HG03108 (cell line): ENCODE data around the gene ELK4.

ENCODE experiments used
- ATAC-seq: cut with Tn5 transposase; IDR thresholded peaks from one replicate; pipeline ENCODE4 v1.9.1; 2021; ENCODE audit warnings: moderate library complexity; ENCODE audit not compliant: unreplicated experiment

Gene ELK4

GRCh38 chr1:205630651-205631009, 1.2 kb downstream of the ELK4 start:
- ATAC-seq, result no peak

- ATAC-seq, result no peak
These were observed 1.6 kb downstream of the ELK4 start for GRCh38 chr1:205630241-205630640.

GRCh38 chr1:205629751-205630150, 2.1 kb downstream of the ELK4 start:
- no peak for ATAC-seq

- no peak for ATAC-seq
These were observed 3.9 kb downstream of the ELK4 start for GRCh38 chr1:205627956-205628355.

GRCh38 chr1:205626216-205626615, 5.6 kb downstream of the ELK4 start:
- no peak for ATAC-seq

- ATAC-seq, result no peak
These were observed 8.2 kb downstream of the ELK4 start for GRCh38 chr1:205623646-205624045.

GRCh38 chr1:205620269-205620668, 11.5 kb downstream of the ELK4 start:
- ATAC-seq, result no peak

- ATAC-seq, result no peak
These were observed 12.4 kb downstream of the ELK4 start for GRCh38 chr1:205619376-205619775.

GRCh38 chr1:205616563-205617293, 15.1 kb downstream of the ELK4 start:
- ATAC-seq, result peak; percentile 59

- ATAC-seq, result no peak
These were observed 16.0 kb downstream of the ELK4 start for GRCh38 chr1:205615789-205616188.

- no peak for ATAC-seq
These were observed 17.9 kb downstream of the ELK4 start for GRCh38 chr1:205613854-205614412.

GRCh38 chr1:205612556-205612955, 19.3 kb downstream of the ELK4 start:
- no peak for ATAC-seq

GRCh38 chr1:205612104-205612503, 19.7 kb downstream of the ELK4 start:
- ATAC-seq, result no peak

- no peak for ATAC-seq
These were observed 20.8 kb downstream of the ELK4 start for GRCh38 chr1:205610901-205611466.

GRCh38 chr1:205610036-205610435, 21.8 kb downstream of the ELK4 start:
- no peak for ATAC-seq

- ATAC-seq, result no peak
These were observed 26.8 kb downstream of the ELK4 start for GRCh38 chr1:205604825-205605505.

- ATAC-seq, result no peak
These were observed 27.8 kb downstream of the ELK4 start for GRCh38 chr1:205604059-205604458.

- ATAC-seq, result no peak
These were observed 30.6 kb downstream of the ELK4 start for GRCh38 chr1:205601205-205601604.

GRCh38 chr1:205600085-205600484, 31.7 kb downstream of the ELK4 start:
- ATAC-seq, result peak; percentile 78

- no peak for ATAC-seq
These were observed 32.2 kb downstream of the ELK4 start for GRCh38 chr1:205599669-205600042.

GRCh38 chr1:205598841-205599668, 32.8 kb downstream of the ELK4 start:
- ATAC-seq, result no peak
